HTERT RPE-1 (cell line): ENCODE measurements around the gene LYRM9.
"Not testable (repeated sequence)": the region's sequence is repeated elsewhere in the genome, so short reads cannot be mapped to it uniquely, and the experiment has no call there.

Experiments used
- in situ Hi-C: fragments of 300-500 bp; cut with MboI; formaldehyde crosslinking; loops from 4 replicates; pipeline ENCODE4 v1.14.3; 2020; ENCODE audit warnings: low sequenced_read_pairs

LYRM9 gene

GRCh38 chr17:27906623-27907022 is 13.5 kb upstream of the LYRM9 start:
- in situ Hi-C loops = no loop called here

GRCh38 chr17:27906226-27906580 is 13.0 kb upstream of the LYRM9 start:
- in situ Hi-C loops = no loop called here

- in situ Hi-C loops = no loop called here
Measured at GRCh38 chr17:27905447-27906225, 12.5 kb upstream of the LYRM9 start.

- in situ Hi-C loops = no loop called here
Measured at GRCh38 chr17:27904534-27905446, 11.6 kb upstream of the LYRM9 start.

GRCh38 chr17:27904114-27904513 is 10.9 kb upstream of the LYRM9 start:
- in situ Hi-C loops = no loop called here

GRCh38 chr17:27899525-27899924 is 6.4 kb upstream of the LYRM9 start:
- in situ Hi-C loops = no loop called here

- in situ Hi-C loops = no loop called here
Measured at GRCh38 chr17:27898096-27898495, 4.9 kb upstream of the LYRM9 start.

- in situ Hi-C loops = no loop called here
Measured at GRCh38 chr17:27896701-27897100, 3.5 kb upstream of the LYRM9 start.

GRCh38 chr17:27895940-27896535 is 2.9 kb upstream of the LYRM9 start:
- in situ Hi-C loops = no loop called here

- in situ Hi-C loops = no loop called here
Measured at GRCh38 chr17:27895123-27895895, 2.1 kb upstream of the LYRM9 start.

- in situ Hi-C loops = no loop called here
Measured at GRCh38 chr17:27893841-27894503, 807 bp upstream of the LYRM9 start.

GRCh38 chr17:27892542-27892865 is 661 bp downstream of the LYRM9 start:
- in situ Hi-C loops = no loop called here

- in situ Hi-C loops = no loop called here
Measured at GRCh38 chr17:27891841-27892240, 1.3 kb downstream of the LYRM9 start.

- in situ Hi-C loops = no loop called here
Measured at GRCh38 chr17:27889711-27890251, 3.4 kb downstream of the LYRM9 start.

- in situ Hi-C loops = no loop called here
Measured at GRCh38 chr17:27888945-27889344, 4.2 kb downstream of the LYRM9 start.

GRCh38 chr17:27888067-27888466 is 5.1 kb downstream of the LYRM9 start:
- in situ Hi-C loops = no loop called here

- in situ Hi-C loops = not testable (repeated sequence)
Measured at GRCh38 chr17:27886348-27886906, 6.7 kb downstream of the LYRM9 start.

- in situ Hi-C loops = no loop called here
Measured at GRCh38 chr17:27882162-27882840, 10.9 kb downstream of the LYRM9 start.

GRCh38 chr17:27879987-27880608 is 13.1 kb downstream of the LYRM9 start:
- in situ Hi-C loops = no loop called here
